ENCODE data around the gene NCOA7. TPM values are rescaled to one million over a fixed set of nuclear protein-coding genes. Genes with fewer than 3 reads are reported as not detected.

Gene NCOA7
- total RNA-seq, 1 experiment from 2014 or later, result 67.9 TPM

DNA sequence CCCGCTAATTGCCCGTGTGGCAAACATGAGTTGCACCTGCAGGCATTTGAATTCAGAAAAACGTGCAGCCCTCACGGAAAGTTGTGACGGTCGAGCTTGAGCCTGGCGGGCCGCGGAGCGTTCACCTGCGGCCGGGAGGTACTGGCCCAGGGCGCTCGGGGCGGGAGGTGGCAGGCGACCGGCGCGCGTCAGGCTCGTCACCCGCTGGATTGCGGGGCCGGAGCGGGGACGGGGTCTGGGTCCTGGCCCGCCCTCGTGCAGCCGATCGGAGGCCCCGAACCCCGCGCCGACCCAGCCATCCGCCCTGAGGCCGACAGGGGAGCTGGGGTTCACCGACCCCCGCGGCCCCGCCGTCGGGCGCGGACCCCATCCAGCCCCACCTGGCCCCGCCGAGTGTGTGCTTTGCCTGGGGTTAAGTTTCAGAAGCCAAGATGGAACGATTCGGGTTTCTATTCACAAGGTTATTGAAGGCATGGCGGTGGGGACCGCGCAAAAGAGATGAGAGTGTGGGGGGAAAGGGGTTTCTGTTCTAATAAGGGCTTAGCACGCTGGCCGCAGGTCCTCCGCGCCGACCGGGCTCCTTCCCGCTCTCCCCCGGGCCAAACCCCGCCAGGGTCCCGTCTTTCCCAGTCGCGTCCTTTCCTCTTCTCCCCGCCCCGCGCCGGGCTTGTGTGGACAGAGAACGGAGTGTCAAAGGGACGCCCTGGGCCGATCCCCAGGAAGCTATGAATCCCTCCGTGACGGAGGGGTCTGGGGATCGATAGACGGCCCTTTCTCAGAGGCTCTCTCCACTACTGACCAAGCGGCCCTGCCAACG lies 43.0 kb upstream of the NCOA7 start:
- peak; percentile 42 to 50 for DNase-seq
- Mint-ChIP-seq H3K36me3 (ENCODE audit: insufficient read depth, unreplicated experiment) (no peaks in the 10 kb centered on the region), H3K4me3 (ENCODE audit: unreplicated experiment) (peak overlapping the region; percentile 93), H3K27me3 (ENCODE audit: insufficient read depth, unreplicated experiment) (peaks cover 33% of the 10 kb centered on the region), H3K27ac (ENCODE audit: unreplicated experiment) (no peak overlapping the region), H3K4me1 (ENCODE audit: low read depth, unreplicated experiment) (peaks cover 22% of the 10 kb centered on the region), H3K9me3 (ENCODE audit: unreplicated experiment) (no peaks in the 10 kb centered on the region)
- TF ChIP-seq, protein P1, sequence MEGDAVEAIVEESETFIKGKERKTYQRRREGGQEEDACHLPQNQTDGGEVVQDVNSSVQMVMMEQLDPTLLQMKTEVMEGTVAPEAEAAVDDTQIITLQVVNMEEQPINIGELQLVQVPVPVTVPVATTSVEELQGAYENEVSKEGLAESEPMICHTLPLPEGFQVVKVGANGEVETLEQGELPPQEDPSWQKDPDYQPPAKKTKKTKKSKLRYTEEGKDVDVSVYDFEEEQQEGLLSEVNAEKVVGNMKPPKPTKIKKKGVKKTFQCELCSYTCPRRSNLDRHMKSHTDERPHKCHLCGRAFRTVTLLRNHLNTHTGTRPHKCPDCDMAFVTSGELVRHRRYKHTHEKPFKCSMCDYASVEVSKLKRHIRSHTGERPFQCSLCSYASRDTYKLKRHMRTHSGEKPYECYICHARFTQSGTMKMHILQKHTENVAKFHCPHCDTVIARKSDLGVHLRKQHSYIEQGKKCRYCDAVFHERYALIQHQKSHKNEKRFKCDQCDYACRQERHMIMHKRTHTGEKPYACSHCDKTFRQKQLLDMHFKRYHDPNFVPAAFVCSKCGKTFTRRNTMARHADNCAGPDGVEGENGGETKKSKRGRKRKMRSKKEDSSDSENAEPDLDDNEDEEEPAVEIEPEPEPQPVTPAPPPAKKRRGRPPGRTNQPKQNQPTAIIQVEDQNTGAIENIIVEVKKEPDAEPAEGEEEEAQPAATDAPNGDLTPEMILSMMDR (IDR thresholded peaks at IDR 0.05; ENCODE audit: insufficient read depth in 1 of 2, low read depth in 1 of 2, low read length in 1 of 2, severe bottlenecking in 1 of 2, unreplicated experiment in 1 of 2), result no peak
- ChIA-PET CTCF (interaction anchor here (0.5 to 0.6 kb wide), 2 partner anchors 9 to 642 kb away, joined by 3 read pairs; no protein-coding TSS in a partner anchor), POLR2A (no interaction called here)
- BruUV-seq (replicated peaks), result no TSS peak
- Histone ChIP-seq H3K4me3 (ENCODE audit: low read depth, low read length) (peak overlapping the region; percentile 48), H3K9me3 (no peaks in the 10 kb centered on the region), H3K36me3 (ENCODE audit: control insufficient read depth, insufficient read depth, low read length) (no peaks in the 10 kb centered on the region), H3K27me3 (replicated peaks; ENCODE audit: control insufficient read depth, insufficient read depth, low read length) (no peaks in the 10 kb centered on the region; the same call in none of the 2 replicates), H3K4me1 (peaks cover 11% of the 10 kb centered on the region; the same call in 1 of the 2 replicates)
- intact Hi-C loops (cut with micrococcal nuclease; ENCODE audit: unreplicated experiment), result no loop called here

DNA sequence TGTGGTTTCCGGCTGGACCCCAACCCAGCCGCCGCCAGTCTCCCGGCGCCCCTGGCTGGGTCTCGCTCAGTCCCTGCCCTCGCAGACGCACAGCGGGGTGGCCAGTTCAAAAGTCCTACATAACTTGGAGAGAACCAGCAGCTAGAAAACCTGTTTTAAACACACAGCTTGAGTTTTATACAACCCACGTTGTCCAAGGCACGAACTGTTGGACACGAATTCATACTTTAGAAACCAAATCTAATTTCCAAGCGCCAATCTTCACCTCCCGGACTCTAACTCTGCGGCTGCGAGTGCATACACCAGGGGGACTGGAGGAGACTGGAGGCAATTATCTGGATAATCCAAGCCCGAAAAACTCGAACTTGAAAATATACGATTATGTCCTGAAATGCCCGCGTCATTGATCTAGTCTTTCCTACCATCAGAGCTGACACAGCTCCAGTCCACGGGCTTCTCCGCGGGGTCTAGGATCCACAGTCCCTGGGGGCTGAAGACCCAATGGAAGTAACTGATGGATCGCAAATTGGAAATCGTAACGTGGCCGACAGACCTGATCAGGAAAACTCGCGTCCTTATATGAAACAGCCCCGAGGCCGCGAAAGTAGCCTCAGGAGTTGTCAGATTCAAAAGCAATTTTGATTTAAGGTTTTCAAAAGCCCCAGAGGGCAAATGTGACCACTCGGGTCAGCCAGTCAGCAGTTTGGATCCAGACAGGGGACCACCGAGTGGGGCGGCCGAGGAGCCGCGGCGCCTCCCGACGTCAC lies 42.2 kb upstream of the NCOA7 start:
- intact Hi-C loops (cut with micrococcal nuclease; ENCODE audit: unreplicated experiment), result loop anchor here (1.0 kb wide), 1 partner anchor 32 kb away; no protein-coding TSS in a partner anchor
- peaks cover 11% of the 10 kb centered on the region; the same call in 1 of the 2 replicates for H3K4me1 ChIP-seq
- TF ChIP-seq, protein P1 (IDR thresholded peaks at IDR 0.05; ENCODE audit: insufficient read depth in 1 of 2, low read depth in 1 of 2, low read length in 1 of 2, severe bottlenecking in 1 of 2, unreplicated experiment in 1 of 2), result no peak
- Mint-ChIP-seq H3K36me3 (ENCODE audit: insufficient read depth, unreplicated experiment) (no peaks in the 10 kb centered on the region), H3K27me3 (ENCODE audit: insufficient read depth, unreplicated experiment) (peaks cover 33% of the 10 kb centered on the region), H3K9me3 (ENCODE audit: unreplicated experiment) (no peaks in the 10 kb centered on the region), H3K4me1 (ENCODE audit: low read depth, unreplicated experiment) (peaks cover 22% of the 10 kb centered on the region), H3K27ac (ENCODE audit: unreplicated experiment) (no peak overlapping the region), H3K4me3 (ENCODE audit: unreplicated experiment) (peak overlapping the region; percentile 93)
- ChIA-PET POLR2A (no interaction called here), CTCF (interaction anchor here (0.6 kb wide), 1 partner anchor 8 kb away, joined by 3 read pairs; no protein-coding TSS in a partner anchor)
- peak overlapping the region; percentile 48 for H3K4me3 ChIP-seq (ENCODE audit: low read depth, low read length)
- DNase-seq, result peak in 1 of 2 experiments; percentile 14
- H3K27me3 ChIP-seq (replicated peaks; ENCODE audit: control insufficient read depth, insufficient read depth, low read length), result no peaks in the 10 kb centered on the region; the same call in none of the 2 replicates
- H3K36me3 ChIP-seq (ENCODE audit: control insufficient read depth, insufficient read depth, low read length), result no peaks in the 10 kb centered on the region
- H3K9me3 ChIP-seq, result no peaks in the 10 kb centered on the region
- no TSS peak for BruUV-seq (replicated peaks)

DNA sequence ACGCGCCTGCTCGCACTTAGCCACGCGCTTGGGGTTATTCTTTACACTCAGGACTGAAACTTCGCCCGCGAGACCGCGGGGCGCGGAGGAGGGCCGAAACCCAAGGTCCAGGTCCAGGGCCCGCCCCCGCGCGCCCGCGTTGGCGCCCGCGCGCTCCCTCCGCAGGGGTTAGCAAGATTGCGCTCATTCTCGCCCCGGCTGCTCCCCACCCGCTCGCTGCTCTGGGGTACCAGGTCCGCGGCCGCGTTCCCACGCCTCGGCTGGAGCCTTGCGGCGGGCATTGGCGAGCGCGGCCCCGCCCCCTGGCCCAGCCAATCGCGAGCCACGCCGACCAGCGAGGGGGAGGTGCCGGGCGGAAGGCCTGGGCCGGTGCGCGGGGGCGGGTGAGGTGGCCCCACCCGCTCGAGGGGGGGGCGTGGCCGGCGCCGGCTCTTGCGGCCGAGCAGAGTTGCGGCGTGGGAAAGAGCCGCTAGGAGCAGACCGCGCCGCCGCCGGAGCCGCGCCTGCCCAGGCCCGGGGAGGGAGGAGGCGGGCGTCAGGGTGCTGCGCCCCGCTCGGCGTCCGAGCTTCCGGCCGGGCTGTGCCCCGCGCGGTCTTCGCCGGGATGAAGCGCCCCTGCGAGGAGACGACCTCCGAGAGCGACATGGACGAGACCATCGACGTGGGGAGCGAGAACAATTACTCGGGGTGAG lies 41.4 kb upstream of the NCOA7 start, which contains the start of gene HEY2:
Gene HEY2 (plus strand): TSS at position 460 of the 692 bp plus-strand sequence. CDS start 145 bp downstream, at position 605.
- TF ChIP-seq, protein P1 (IDR thresholded peaks at IDR 0.05; ENCODE audit: insufficient read depth in 1 of 2, low read depth in 1 of 2, low read length in 1 of 2, severe bottlenecking in 1 of 2, unreplicated experiment in 1 of 2), result no peak
- H3K4me3 ChIP-seq (ENCODE audit: low read depth, low read length), result peak within 1 kb of the TSS; percentile 48
- CTCF ChIA-PET, result no interaction called here
- POLR2A ChIA-PET, result no interaction called here
- peak; percentile 86 to 96 for DNase-seq
- no peaks in the 10 kb centered on the region for H3K36me3 ChIP-seq (ENCODE audit: control insufficient read depth, insufficient read depth, low read length)
- H3K4me1 Mint-ChIP-seq (ENCODE audit: low read depth, unreplicated experiment), result peaks cover 22% of the 10 kb centered on the region
- H3K27me3 Mint-ChIP-seq (ENCODE audit: insufficient read depth, unreplicated experiment), result peaks cover 33% of the 10 kb centered on the region
- peak within 1 kb of the TSS; percentile 93 for H3K4me3 Mint-ChIP-seq (ENCODE audit: unreplicated experiment)
- no TSS peak for BruUV-seq (replicated peaks)
- no peaks in the 10 kb centered on the region for H3K9me3 Mint-ChIP-seq (ENCODE audit: unreplicated experiment)
- no peak within 1 kb of the TSS for H3K27ac Mint-ChIP-seq (ENCODE audit: unreplicated experiment)
- intact Hi-C loops (cut with micrococcal nuclease; ENCODE audit: unreplicated experiment), result loop anchor here (1.0 kb wide), 1 partner anchor 31 kb away; no protein-coding TSS in a partner anchor
- peaks cover 11% of the 10 kb centered on the region; the same call in 1 of the 2 replicates for H3K4me1 ChIP-seq
- no peaks in the 10 kb centered on the region for H3K36me3 Mint-ChIP-seq (ENCODE audit: insufficient read depth, unreplicated experiment)
- no peaks in the 10 kb centered on the region for H3K9me3 ChIP-seq
- H3K27me3 ChIP-seq (replicated peaks; ENCODE audit: control insufficient read depth, insufficient read depth, low read length), result no peaks in the 10 kb centered on the region; the same call in none of the 2 replicates

All from Caco-2 (cell line).